Osteoblast (primary cell): ENCODE results near the gene FA2H. TPM values are rescaled to one million over a fixed set of nuclear protein-coding genes. Genes with fewer than 3 reads are reported as not detected.

Source experiments
- DNase-seq: peaks from one replicate; pipeline ENCODE4 v3.0.0; 2011; ENCODE audit warnings: low spot score, mixed read lengths; ENCODE audit not compliant: insufficient read length; ENCODE audit errors: missing footprints
- H2AFZ ChIP-seq: 2 replicates; pipeline ENCODE4 v1.6.0; 2011; ENCODE audit warnings: mild to moderate bottlenecking, low read length
- H3K27ac ChIP-seq: 2 replicates; pipeline ENCODE4 v1.5.1; 2011; ENCODE audit warnings: mild to moderate bottlenecking, low read depth, low read length, moderate library complexity
- H3K27me3 ChIP-seq: 2 replicates; pipeline ENCODE4 v1.6.0; 2012; ENCODE audit warnings: mild to moderate bottlenecking, control low read depth, inconsistent platforms, low read length, moderate library complexity; ENCODE audit not compliant: insufficient read depth
- H3K36me3 ChIP-seq: 2 replicates; pipeline ENCODE4 v1.5.1; 2011; ENCODE audit warnings: mild to moderate bottlenecking, low read length, control low read depth, moderate library complexity; ENCODE audit not compliant: insufficient read depth
- H3K4me1 ChIP-seq: 2 replicates; pipeline ENCODE4 v1.5.1; 2011; ENCODE audit warnings: mild to moderate bottlenecking, low read length, control low read depth, moderate library complexity; ENCODE audit not compliant: insufficient read depth
- H3K4me2 ChIP-seq: 2 replicates; pipeline ENCODE4 v1.6.0; 2011; ENCODE audit warnings: mild to moderate bottlenecking, low read length; ENCODE audit not compliant: insufficient read depth
- H3K4me3 ChIP-seq: fragments of 200-600 bp; sonication (generic); 3 replicates; pipeline ENCODE4 v1.5.1; 2012; ENCODE audit warnings: mild to moderate bottlenecking, low read length, inconsistent platforms; ENCODE audit not compliant: insufficient read depth
- H3K79me2 ChIP-seq: 2 replicates; pipeline ENCODE4 v1.6.0; 2012; ENCODE audit warnings: mild to moderate bottlenecking, low read length, control low read depth, inconsistent platforms; ENCODE audit not compliant: insufficient read depth
- H3K9me3 ChIP-seq: 2 replicates; pipeline ENCODE4 v1.5.1; 2011; ENCODE audit warnings: low read depth, low read length, control low read depth
- H4K20me1 ChIP-seq: 2 replicates; pipeline ENCODE4 v1.6.0; 2012; ENCODE audit warnings: mild to moderate bottlenecking, low read length, control low read depth; ENCODE audit not compliant: insufficient read depth
- total RNA-seq: library from RNA; depleted of rRNA; stranded (reverse); fragments of >200 nt; gene quantifications from 2 replicates; pipeline ENCODE4 v1.2.3, GENCODE V29; 2012
- TF ChIP-seq, protein P1 (sequence below): IDR thresholded peaks from 2 replicates; pipeline ENCODE4 v1.5.1; 2011; ENCODE audit warnings: mild to moderate bottlenecking, low read depth, low read length, moderate library complexity; ENCODE audit errors: extremely low read depth

The FA2H gene
- total RNA-seq, 1 donor = not detected

DNA sequence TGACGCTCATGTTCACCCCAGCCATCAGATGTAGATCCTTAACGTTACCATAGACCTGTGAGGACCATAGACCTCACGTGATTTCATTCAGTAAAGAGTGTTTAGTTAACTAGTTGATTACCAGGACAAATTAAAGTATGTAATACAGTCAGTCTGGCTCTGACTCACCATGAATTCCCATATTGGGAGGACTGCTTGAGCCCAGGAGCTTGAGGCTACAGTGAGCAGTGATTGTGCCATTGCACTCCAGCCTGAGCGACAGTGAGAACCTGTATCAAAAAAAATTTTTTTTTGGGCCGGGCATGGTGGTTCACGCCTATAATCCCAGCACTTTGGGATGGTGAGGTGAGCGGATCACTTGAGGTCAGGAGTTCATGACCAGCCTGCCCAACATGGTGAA is 13.5 kb upstream of the FA2H start:
- H3K27me3 ChIP-seq = peaks cover 6% of the 10 kb centered on the region
- no peak overlapping the region for H2AFZ ChIP-seq
- TF ChIP-seq, protein P1, sequence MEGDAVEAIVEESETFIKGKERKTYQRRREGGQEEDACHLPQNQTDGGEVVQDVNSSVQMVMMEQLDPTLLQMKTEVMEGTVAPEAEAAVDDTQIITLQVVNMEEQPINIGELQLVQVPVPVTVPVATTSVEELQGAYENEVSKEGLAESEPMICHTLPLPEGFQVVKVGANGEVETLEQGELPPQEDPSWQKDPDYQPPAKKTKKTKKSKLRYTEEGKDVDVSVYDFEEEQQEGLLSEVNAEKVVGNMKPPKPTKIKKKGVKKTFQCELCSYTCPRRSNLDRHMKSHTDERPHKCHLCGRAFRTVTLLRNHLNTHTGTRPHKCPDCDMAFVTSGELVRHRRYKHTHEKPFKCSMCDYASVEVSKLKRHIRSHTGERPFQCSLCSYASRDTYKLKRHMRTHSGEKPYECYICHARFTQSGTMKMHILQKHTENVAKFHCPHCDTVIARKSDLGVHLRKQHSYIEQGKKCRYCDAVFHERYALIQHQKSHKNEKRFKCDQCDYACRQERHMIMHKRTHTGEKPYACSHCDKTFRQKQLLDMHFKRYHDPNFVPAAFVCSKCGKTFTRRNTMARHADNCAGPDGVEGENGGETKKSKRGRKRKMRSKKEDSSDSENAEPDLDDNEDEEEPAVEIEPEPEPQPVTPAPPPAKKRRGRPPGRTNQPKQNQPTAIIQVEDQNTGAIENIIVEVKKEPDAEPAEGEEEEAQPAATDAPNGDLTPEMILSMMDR = no peak
- no peak overlapping the region for H3K4me2 ChIP-seq
- H3K4me1 ChIP-seq = no peaks in the 10 kb centered on the region
- no peaks in the 10 kb centered on the region for H3K79me2 ChIP-seq
- H3K27ac ChIP-seq = no peak overlapping the region
- no peak for DNase-seq
- no peaks in the 10 kb centered on the region for H3K9me3 ChIP-seq
- no peak overlapping the region for H3K4me3 ChIP-seq
- no peaks in the 10 kb centered on the region for H4K20me1 ChIP-seq
- H3K36me3 ChIP-seq = no peaks in the 10 kb centered on the region

DNA sequence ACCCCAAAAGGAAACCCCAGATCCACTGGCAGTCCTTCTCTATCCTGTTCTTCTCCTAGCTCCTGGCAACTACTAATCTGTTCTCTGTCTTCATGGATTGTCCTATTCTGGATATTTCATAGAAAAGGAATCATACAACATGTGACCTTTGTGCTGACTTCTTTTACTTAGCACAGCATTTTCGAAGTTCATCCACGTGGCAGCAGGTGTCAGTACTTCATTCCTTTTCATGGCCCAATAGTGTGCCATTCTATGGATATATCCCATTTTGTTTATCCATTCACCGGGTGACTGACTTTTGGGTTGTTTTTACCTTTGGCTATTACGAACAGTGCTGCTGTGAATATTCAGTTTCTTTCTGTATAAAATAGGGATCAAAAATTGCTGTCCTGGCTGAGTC is 10.4 kb upstream of the FA2H start:
- no peaks in the 10 kb centered on the region for H3K4me1 ChIP-seq
- H3K27me3 ChIP-seq = peaks cover 6% of the 10 kb centered on the region
- H3K36me3 ChIP-seq = no peaks in the 10 kb centered on the region
- no peak overlapping the region for H3K27ac ChIP-seq
- no peak for DNase-seq
- H3K4me3 ChIP-seq = no peak overlapping the region
- no peaks in the 10 kb centered on the region for H3K9me3 ChIP-seq
- H2AFZ ChIP-seq = no peak overlapping the region
- no peaks in the 10 kb centered on the region for H4K20me1 ChIP-seq
- H3K4me2 ChIP-seq = no peak overlapping the region
- TF ChIP-seq, protein P1 = no peak
- H3K79me2 ChIP-seq = no peaks in the 10 kb centered on the region

DNA sequence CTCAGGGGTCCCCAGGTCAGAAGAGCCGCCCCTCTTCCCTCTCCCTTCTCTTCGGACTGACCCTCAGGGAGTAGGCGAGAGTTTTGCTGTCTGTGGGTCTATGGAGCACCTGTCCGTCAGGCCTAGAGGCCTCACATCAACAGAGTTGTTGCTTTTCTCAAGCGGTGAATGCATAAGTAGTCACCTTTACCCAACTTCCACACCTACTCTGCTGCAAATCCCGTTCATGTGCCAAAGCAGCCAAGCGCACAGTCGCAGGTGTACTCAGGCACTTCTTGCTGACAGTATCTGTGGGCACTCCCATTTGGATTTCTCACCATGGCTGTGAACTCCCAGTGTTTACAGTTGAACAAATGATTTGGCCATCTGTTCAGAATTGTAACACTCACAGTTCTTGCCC is 4.0 kb upstream of the FA2H start:
- Histone ChIP-seq H3K4me3 (no peak overlapping the region), H3K79me2 (no peaks in the 10 kb centered on the region), H3K4me1 (no peaks in the 10 kb centered on the region), H3K27ac (no peak overlapping the region), H3K36me3 (no peaks in the 10 kb centered on the region), H3K9me3 (no peaks in the 10 kb centered on the region), H3K27me3 (peaks cover 36% of the 10 kb centered on the region), H3K4me2 (no peak overlapping the region), H4K20me1 (no peaks in the 10 kb centered on the region), H2AFZ (no peak overlapping the region)
- no peak for DNase-seq
- TF ChIP-seq, protein P1 = no peak

DNA sequence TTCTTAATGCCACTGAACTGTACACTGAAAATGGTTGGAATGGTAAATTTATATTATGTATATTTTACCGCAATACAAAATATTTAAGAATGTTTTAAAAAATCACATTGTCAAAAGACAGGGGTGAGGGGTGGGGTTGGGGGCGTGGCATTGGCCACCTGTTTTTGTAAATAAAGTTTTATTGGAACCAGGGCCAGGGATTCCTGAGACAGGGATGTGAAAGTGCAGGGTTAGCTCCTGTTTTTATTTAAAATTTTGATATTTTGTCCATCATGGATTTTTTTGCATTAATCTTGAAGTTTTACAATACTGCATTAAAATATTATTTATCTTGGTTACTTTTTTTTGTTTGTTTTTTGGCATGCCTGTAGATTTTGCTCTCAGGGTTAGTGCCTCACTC is 2.3 kb upstream of the FA2H start:
- Histone ChIP-seq H3K27ac (no peak overlapping the region), H3K9me3 (no peaks in the 10 kb centered on the region), H3K4me2 (no peak overlapping the region), H2AFZ (no peak overlapping the region), H3K4me3 (no peak overlapping the region), H3K4me1 (no peaks in the 10 kb centered on the region), H3K27me3 (peaks cover 49% of the 10 kb centered on the region), H4K20me1 (no peaks in the 10 kb centered on the region), H3K36me3 (no peaks in the 10 kb centered on the region), H3K79me2 (no peaks in the 10 kb centered on the region)
- TF ChIP-seq, protein P1 = no peak
- DNase-seq = no peak
